GM13977 (cell line): ENCODE measurements around the gene TCEA3.

Source experiments
- DNase-seq: peaks from one replicate; pipeline ENCODE4 v3.0.0; 2012; ENCODE audit warnings: low spot score
- in situ Hi-C: fragments of 300-500 bp; cut with MboI; formaldehyde crosslinking; loops from one replicate; pipeline ENCODE4 v1.12.0; 2022; ENCODE audit warnings: low sequenced_read_pairs, low pct_unique_long_range_greater_than_20kb, mixed read lengths, inconsistent platforms; ENCODE audit not compliant: unreplicated experiment
- TF ChIP-seq, protein P1 (sequence below): IDR thresholded peaks from 2 replicates; pipeline ENCODE4 v1.5.1; 2012; ENCODE audit warnings: mild to moderate bottlenecking, control low read depth; ENCODE audit not compliant: insufficient read depth; ENCODE audit errors: extremely low read depth, missing control alignments

Gene TCEA3

DNA sequence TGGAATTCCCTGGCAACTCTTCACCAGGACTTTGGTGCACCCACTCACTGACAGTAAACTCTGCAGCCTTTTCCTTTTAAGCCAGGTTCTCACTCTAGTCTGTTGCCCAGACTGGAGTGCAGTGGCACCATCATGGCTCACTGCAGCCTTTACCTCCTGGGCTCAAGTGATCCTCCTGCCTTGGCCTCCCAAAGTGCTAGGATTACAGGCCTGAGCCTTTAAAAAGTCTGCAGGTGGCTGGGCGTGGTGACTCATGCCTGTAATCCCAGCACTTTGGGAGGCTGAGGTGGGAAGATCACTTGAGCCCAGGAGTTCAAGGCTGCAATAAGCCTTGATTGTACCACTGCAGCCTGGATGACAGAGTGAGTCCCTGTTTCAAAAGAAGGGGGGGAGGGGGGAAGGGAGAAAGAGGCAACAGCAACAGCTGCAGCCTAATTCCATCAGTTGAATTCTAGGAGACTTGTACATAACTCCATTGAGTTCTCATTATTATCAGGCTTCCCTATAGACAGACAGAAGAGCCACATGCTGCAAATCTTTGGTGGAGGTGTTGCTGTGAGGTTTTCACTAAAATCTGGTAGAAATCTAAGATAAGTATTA, 72.4 kb downstream of the TCEA3 start:
- DNase-seq = no peak
- in situ Hi-C loops = no loop called here
- TF ChIP-seq, protein P1, sequence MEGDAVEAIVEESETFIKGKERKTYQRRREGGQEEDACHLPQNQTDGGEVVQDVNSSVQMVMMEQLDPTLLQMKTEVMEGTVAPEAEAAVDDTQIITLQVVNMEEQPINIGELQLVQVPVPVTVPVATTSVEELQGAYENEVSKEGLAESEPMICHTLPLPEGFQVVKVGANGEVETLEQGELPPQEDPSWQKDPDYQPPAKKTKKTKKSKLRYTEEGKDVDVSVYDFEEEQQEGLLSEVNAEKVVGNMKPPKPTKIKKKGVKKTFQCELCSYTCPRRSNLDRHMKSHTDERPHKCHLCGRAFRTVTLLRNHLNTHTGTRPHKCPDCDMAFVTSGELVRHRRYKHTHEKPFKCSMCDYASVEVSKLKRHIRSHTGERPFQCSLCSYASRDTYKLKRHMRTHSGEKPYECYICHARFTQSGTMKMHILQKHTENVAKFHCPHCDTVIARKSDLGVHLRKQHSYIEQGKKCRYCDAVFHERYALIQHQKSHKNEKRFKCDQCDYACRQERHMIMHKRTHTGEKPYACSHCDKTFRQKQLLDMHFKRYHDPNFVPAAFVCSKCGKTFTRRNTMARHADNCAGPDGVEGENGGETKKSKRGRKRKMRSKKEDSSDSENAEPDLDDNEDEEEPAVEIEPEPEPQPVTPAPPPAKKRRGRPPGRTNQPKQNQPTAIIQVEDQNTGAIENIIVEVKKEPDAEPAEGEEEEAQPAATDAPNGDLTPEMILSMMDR = no peak

GRCh38 chr1:23345920-23346319, 78.6 kb downstream of the TCEA3 start:
- TF ChIP-seq, protein P1 = no peak
- in situ Hi-C loops = no loop called here

DNA sequence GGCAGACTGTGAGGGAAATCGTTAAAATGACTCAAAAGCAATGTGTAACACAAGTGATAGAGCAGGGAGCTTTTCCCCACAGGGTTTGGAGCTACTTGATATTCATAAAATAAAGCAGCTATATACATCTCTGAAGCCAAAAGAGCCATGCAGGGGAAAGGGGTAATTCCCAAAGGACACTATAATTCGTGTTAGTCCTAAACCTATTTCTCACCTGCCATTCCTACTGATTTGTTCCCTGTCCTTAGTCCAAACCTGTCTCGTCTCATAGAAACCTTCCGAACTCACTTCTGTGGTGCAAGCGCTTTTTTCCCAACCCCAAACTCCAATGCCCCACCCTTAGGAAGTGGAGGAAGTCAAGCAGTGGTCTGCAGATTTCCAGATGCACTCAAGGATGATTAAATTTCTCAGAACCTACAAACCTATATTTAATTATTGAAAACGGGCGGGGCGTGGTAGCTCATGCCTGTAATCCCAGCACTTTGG, 79.5 kb downstream of the TCEA3 start:
- DNase-seq = no peak
- in situ Hi-C loops = no loop called here

More at GRCh38 chr1:23345920-23346319, 78.6 kb downstream of the TCEA3 start:
- no peak for DNase-seq

DNA sequence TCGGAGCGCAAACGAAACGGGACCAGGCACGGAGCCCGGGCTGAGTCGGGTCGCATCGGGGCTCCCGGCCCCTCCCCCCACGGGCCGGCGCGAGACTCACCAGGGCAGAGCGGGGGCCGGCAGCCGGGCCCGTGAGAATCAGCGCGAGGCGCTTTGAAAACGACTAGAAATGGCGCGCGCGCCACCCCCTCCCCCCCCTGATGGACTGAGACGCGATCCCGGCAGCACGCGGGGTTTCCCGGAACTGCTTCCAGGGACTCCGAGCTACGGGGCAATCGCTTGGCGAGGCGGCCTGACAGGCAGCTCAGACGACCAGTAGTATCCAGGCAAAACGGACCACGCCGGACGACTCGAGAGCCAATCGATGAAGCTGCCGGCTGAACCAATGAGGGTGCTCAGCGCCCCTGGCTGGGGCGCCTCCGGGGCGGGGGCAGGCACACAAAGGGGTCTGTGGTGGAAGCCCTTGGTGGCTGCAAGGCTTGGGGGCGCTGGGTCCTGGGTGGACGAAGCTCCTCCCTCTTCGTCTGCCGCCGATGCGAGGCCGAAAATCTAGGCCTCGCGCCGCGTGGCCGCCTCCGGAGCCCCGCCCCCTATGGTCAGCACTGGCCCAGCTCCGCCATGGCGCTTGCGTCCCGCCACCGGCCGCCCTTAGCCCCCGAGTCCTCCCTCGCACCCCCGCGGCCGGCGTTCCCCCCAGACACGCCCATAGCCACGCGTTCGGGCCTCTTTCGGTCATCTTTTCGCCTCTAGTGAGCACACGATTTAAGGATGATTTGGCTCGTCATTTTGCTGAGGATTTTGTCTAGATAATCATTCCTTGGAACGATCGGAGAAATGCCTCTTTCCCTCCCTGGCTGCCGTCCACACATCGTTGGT, 80.2 kb downstream of the TCEA3 start, which contains the start of gene HNRNPR:
TSS of gene HNRNPR (minus strand) at position 174 of the 876 bp plus-strand sequence. CDS start 3,276 bp downstream, outside the sequence.
- in situ Hi-C loops = no loop called here
- DNase-seq = peak; percentile 99
- TF ChIP-seq, protein P1 = no peak

More for the DNA sequence above, 79.5 kb downstream of the TCEA3 start:
- TF ChIP-seq, protein P1 = no peak

DNA sequence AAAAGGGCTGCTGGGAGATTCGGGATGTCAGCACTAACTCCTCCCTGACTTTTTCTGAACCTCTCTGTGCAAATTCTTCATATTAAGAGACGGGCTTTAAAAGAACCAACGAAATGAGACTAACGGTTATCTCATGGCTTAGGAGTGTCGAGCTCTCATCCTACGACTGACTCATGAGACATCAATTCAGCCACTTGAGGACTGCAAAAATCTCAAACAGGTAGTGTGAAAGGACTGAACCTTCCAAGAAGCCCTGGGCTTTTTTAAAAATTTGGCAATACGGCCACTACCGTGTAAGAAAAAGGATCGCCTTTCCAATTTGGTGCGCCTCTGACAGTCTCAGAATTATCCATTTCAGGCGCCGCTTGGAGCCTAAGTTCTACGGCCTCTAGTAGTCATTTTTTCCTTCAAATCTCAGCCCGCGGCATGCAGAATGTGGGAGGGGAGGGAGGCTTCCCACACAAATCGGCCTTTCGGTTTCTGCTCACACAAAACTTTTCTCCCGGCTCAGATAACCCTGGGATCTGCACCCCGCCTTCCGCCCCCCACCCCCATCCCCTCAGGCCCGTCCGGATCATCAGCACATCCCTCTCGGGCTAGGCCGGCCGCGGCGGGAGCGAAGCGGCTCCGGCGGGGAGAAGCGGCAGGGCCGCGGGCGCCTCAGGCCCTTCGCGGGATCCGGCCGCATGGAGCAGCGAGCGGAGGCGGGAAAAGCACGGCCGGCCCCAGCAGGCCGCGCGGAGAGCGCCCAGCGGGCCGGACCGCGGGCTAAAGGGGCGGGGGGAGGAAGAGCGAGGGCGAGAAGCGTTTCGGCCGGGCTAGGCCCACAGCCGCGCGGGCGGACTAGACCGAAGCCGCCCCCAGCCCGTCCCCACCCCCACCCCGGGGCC, 81.1 kb downstream of the TCEA3 start:
- DNase-seq = peak; percentile 49
- TF ChIP-seq, protein P1 = no peak

More for the DNA sequence above, 81.1 kb downstream of the TCEA3 start:
- in situ Hi-C loops = no loop called here
